ENCODE measurements around the gene HOTAIR. TPM values are rescaled to one million over a fixed set of nuclear protein-coding genes. Genes with fewer than 3 reads are reported as not detected.

Gene HOTAIR
- total RNA-seq, 1 experiment from 2014 or later: 5.5 TPM

- H3K27ac ChIP-seq (ENCODE audit: low read depth, low read length, poor library complexity, severe bottlenecking): peak overlapping the region; percentile 97
- H3K27me3 ChIP-seq (replicated peaks; ENCODE audit: insufficient read depth, low read depth, low read length, poor library complexity): no peaks in the 10 kb centered on the region
- H3K9me3 ChIP-seq (ENCODE audit: low read depth, low read length, poor library complexity, severe bottlenecking): no peaks in the 10 kb centered on the region
- ChIA-PET POLR2A (ENCODE audit: low non-redundant PET) (interaction anchor here (0.6 to 0.7 kb wide), 4 partner anchors 37 to 193 kb away, joined by 3 to 24 read pairs (median 4); partner anchors contain the start of gene HOXC4), CTCF (interaction anchor here (0.7 to 2.2 kb wide), 7 partner anchors 8 to 828 kb away, joined by 3 to 21 read pairs (median 10); partner anchors contain the start of genes HOXC10 and HOXC8)
- no peaks in the 10 kb centered on the region for H3K36me3 ChIP-seq (ENCODE audit: insufficient read depth, low read length, poor library complexity, severe bottlenecking)
- H3K4me3 ChIP-seq (ENCODE audit: low read depth, low read length, poor library complexity, severe bottlenecking): peak overlapping the region; percentile 68
- no TSS peak for BruUV-seq (replicated peaks)
- peak; percentile 77 for DNase-seq (ENCODE audit: low spot score)
- intact Hi-C loops (cut with micrococcal nuclease; ENCODE audit: unreplicated experiment): no loop called here
- H3K4me1 ChIP-seq (ENCODE audit: insufficient read depth, low read length, poor library complexity, severe bottlenecking): peaks cover 55% of the 10 kb centered on the region
- TF ChIP-seq EZH2 (IDR thresholded peaks at IDR 0.05; ENCODE audit: borderline replicate concordance, low read depth, low read length, poor library complexity, severe bottlenecking): no peak
- no peak; the same call in 1 of the 2 replicates for TF ChIP-seq CTCF (conservative IDR thresholded peaks at IDR 0.05; ENCODE audit: low read depth, low read length)
Measured at GRCh38 chr12:54017027-54017788, 42.5 kb upstream of the HOTAIR start.

GRCh38 chr12:54016478-54016964 is 41.8 kb upstream of the HOTAIR start:
- Histone ChIP-seq H3K4me3 (ENCODE audit: low read depth, low read length, poor library complexity, severe bottlenecking) (peak overlapping the region; percentile 68), H3K4me1 (ENCODE audit: insufficient read depth, low read length, poor library complexity, severe bottlenecking) (peaks cover 54% of the 10 kb centered on the region), H3K36me3 (ENCODE audit: insufficient read depth, low read length, poor library complexity, severe bottlenecking) (no peaks in the 10 kb centered on the region), H3K27me3 (replicated peaks; ENCODE audit: insufficient read depth, low read depth, low read length, poor library complexity) (no peaks in the 10 kb centered on the region), H3K9me3 (ENCODE audit: low read depth, low read length, poor library complexity, severe bottlenecking) (no peaks in the 10 kb centered on the region), H3K27ac (ENCODE audit: low read depth, low read length, poor library complexity, severe bottlenecking) (peak overlapping the region; percentile 97)
- TF ChIP-seq CTCF (conservative IDR thresholded peaks at IDR 0.05; ENCODE audit: low read depth, low read length) (no peak), EZH2 (IDR thresholded peaks at IDR 0.05; ENCODE audit: borderline replicate concordance, low read depth, low read length, poor library complexity, severe bottlenecking) (no peak)
- no TSS peak for BruUV-seq (replicated peaks)
- CTCF ChIA-PET: interaction anchor here (0.8 to 2.2 kb wide), 5 partner anchors 7 to 188 kb away, joined by 7 to 21 read pairs (median 15); partner anchors contain the start of gene HOXC8
- POLR2A ChIA-PET (ENCODE audit: low non-redundant PET): interaction anchor here (0.5 to 0.6 kb wide), 2 partner anchors 10 to 26 kb away, joined by 3 to 5 read pairs; no protein-coding TSS in a partner anchor
- DNase-seq (ENCODE audit: low spot score): peak; percentile 91
- intact Hi-C loops (cut with micrococcal nuclease; ENCODE audit: unreplicated experiment): no loop called here

GRCh38 chr12:54016051-54016450 is 41.3 kb upstream of the HOTAIR start:
- H3K9me3 ChIP-seq (ENCODE audit: low read depth, low read length, poor library complexity, severe bottlenecking): no peaks in the 10 kb centered on the region
- DNase-seq (ENCODE audit: low spot score): no peak
- TF ChIP-seq EZH2 (IDR thresholded peaks at IDR 0.05; ENCODE audit: borderline replicate concordance, low read depth, low read length, poor library complexity, severe bottlenecking) (no peak), CTCF (conservative IDR thresholded peaks at IDR 0.05; ENCODE audit: low read depth, low read length) (no peak)
- ChIA-PET POLR2A (ENCODE audit: low non-redundant PET) (interaction anchor here (0.5 to 0.6 kb wide), 2 partner anchors 10 to 26 kb away, joined by 3 to 5 read pairs; no protein-coding TSS in a partner anchor), CTCF (interaction anchor here (0.8 to 2.2 kb wide), 4 partner anchors 10 to 189 kb away, joined by 6 to 15 read pairs (median 8); partner anchors contain the start of gene HOXC5)
- peak overlapping the region; percentile 68 for H3K4me3 ChIP-seq (ENCODE audit: low read depth, low read length, poor library complexity, severe bottlenecking)
- H3K27ac ChIP-seq (ENCODE audit: low read depth, low read length, poor library complexity, severe bottlenecking): peak overlapping the region; percentile 97
- peaks cover 52% of the 10 kb centered on the region for H3K4me1 ChIP-seq (ENCODE audit: insufficient read depth, low read length, poor library complexity, severe bottlenecking)
- intact Hi-C loops (cut with micrococcal nuclease; ENCODE audit: unreplicated experiment): no loop called here
- TSS peak; percentile 85 for BruUV-seq (replicated peaks)
- no peaks in the 10 kb centered on the region for H3K36me3 ChIP-seq (ENCODE audit: insufficient read depth, low read length, poor library complexity, severe bottlenecking)
- H3K27me3 ChIP-seq (replicated peaks; ENCODE audit: insufficient read depth, low read depth, low read length, poor library complexity): no peaks in the 10 kb centered on the region
